ENCODE measurements around the gene UNG. TPM values are rescaled to one million over a fixed set of nuclear protein-coding genes. Genes with fewer than 3 reads are reported as not detected.

UNG gene
- total RNA-seq, 1 experiment from 2014 or later: 99.0 TPM

- no peak for ATAC-seq
- H3K9me3 ChIP-seq (ENCODE audit: control insufficient read depth in 1 of 2, insufficient read depth in 1 of 2, low read depth in 1 of 2, low read length in 2 of 2): no peaks in the 10 kb centered on the region
- CTCF ChIA-PET: no interaction called here
Measured at GRCh38 chr12:109088818-109089217, 8.6 kb upstream of the UNG start.

DNA sequence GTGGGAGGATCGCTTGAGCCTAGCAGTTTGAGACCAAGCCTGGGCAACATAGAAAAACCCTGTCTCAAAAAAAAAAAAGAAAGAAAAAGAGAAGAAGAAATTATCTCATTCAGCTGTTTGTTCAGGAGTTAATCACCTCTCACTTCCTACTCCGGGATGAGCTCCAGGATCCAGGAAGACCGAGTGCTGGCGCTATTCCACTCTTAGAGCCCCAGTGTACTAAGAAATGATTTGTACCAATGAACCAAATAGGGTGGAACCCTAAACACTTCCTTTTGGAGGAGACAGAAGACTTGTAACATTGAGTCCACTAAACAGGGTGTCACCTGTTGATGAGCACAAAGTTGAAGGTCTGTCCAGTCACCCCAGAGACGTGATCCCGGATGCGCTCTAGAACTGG, 7.7 kb upstream of the UNG start:
- RAD21 ChIA-PET (ENCODE audit: low non-redundant PET in 1 of 2, low total read pairs in 2 of 2, uncharacterized antibody in 2 of 2, unreplicated experiment in 2 of 2): no interaction called here
- Histone ChIP-seq H3K4me2 (ENCODE audit: low read length) (no peak overlapping the region), H3K9me2 (ENCODE audit: insufficient read depth) (no peaks in the 10 kb centered on the region), H3K9me3 (ENCODE audit: control insufficient read depth in 1 of 2, insufficient read depth in 1 of 2, low read depth in 1 of 2, low read length in 2 of 2) (no peaks in the 10 kb centered on the region), H2AFZ (ENCODE audit: low read depth, low read length, poor library complexity, severe bottlenecking) (no peak overlapping the region), H3K9ac (ENCODE audit: low read length) (no peak overlapping the region), H3K27ac (ENCODE audit: low read depth, low read length) (no peak overlapping the region), H3K4me3 (replicated peaks in 1 of 2; ENCODE audit: low read depth in 1 of 2, low read length in 2 of 2) (no peak overlapping the region), H3K27me3 (ENCODE audit: insufficient read depth, low read length) (no peaks in the 10 kb centered on the region), H3K79me2 (ENCODE audit: insufficient read depth, low read length) (peaks cover 30% of the 10 kb centered on the region), H3K36me3 (ENCODE audit: control insufficient read depth in 1 of 2, insufficient read depth in 2 of 2, low read length in 2 of 2) (peaks cover 23 to 24% of the 10 kb centered on the region in 2 experiments; a peak in 3 of 4 replicates), H4K20me1 (ENCODE audit: insufficient read depth) (no peaks in the 10 kb centered on the region), H3K4me1 (ENCODE audit: control insufficient read depth in 1 of 2, insufficient read depth in 2 of 2, low read length in 2 of 2) (peaks cover 11 to 23% of the 10 kb centered on the region in 2 experiments; a peak in 3 of 4 replicates)
- POLR2A ChIA-PET: no interaction called here
- ATAC-seq: no peak
- CTCF ChIA-PET: no interaction called here
- intact Hi-C loops (cut with micrococcal nuclease): loop anchor here (10.0 kb wide), 3 partner anchors 135 to 285 kb away; no protein-coding TSS in a partner anchor
- DNase-seq (ENCODE audit: low read depth, low spot score): no peak
- no TSS peak for BruUV-seq (replicated peaks)
- TF ChIP-seq, protein P1, sequence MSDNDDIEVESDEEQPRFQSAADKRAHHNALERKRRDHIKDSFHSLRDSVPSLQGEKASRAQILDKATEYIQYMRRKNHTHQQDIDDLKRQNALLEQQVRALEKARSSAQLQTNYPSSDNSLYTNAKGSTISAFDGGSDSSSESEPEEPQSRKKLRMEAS (IDR thresholded peaks at IDR 0.05): no peak
- TF ChIP-seq ELF1 (IDR thresholded peaks at IDR 0.05; ENCODE audit: borderline replicate concordance, low read depth) (no peak), FOSL1 (IDR thresholded peaks at IDR 0.05; ENCODE audit: low read depth) (no peak), ZNF274 (IDR thresholded peaks at IDR 0.05; ENCODE audit: low read depth, low read length) (no peak), POLR2AphosphoS5 (IDR thresholded peaks at IDR 0.05; ENCODE audit: low read depth, low read length) (no peak), RAD21 (IDR thresholded peaks at IDR 0.05; ENCODE audit: low read depth) (no peak), SIN3A (IDR thresholded peaks at IDR 0.05; ENCODE audit: low read depth) (no peak), CBX3 (IDR thresholded peaks at IDR 0.05; ENCODE audit: low read depth) (no peak), ZBTB33 (IDR thresholded peaks at IDR 0.05; ENCODE audit: extremely low read depth, insufficient replicate concordance, low read length) (no peak), EZH2phosphoT487 (IDR thresholded peaks at IDR 0.05; ENCODE audit: borderline replicate concordance) (no peak), POLR2A (IDR thresholded peaks at IDR 0.05; ENCODE audit: borderline replicate concordance, extremely low read depth, insufficient read depth, insufficient read length) (no peak), CEBPB (IDR thresholded peaks at IDR 0.05; ENCODE audit: low read depth) (no peak), SP1 (IDR thresholded peaks at IDR 0.05; ENCODE audit: low read depth) (no peak), YY1 (IDR thresholded peaks at IDR 0.05; ENCODE audit: extremely low read depth, insufficient replicate concordance, low read depth, low read length) (no peak), ZFX (IDR thresholded peaks at IDR 0.05) (no peak), SRF (IDR thresholded peaks at IDR 0.05; ENCODE audit: low read depth) (no peak)
- TF ChIP-seq, protein P2, sequence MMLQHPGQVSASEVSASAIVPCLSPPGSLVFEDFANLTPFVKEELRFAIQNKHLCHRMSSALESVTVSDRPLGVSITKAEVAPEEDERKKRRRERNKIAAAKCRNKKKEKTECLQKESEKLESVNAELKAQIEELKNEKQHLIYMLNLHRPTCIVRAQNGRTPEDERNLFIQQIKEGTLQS (IDR thresholded peaks at IDR 0.05): no peak

More at GRCh38 chr12:109088818-109089217, 8.6 kb upstream of the UNG start:
- Histone ChIP-seq H3K4me3 (replicated peaks in 1 of 2; ENCODE audit: low read depth in 1 of 2, low read length in 2 of 2) (no peak overlapping the region), H2AFZ (ENCODE audit: low read depth, low read length, poor library complexity, severe bottlenecking) (no peak overlapping the region), H3K9me2 (ENCODE audit: insufficient read depth) (no peaks in the 10 kb centered on the region), H3K27me3 (ENCODE audit: insufficient read depth, low read length) (no peaks in the 10 kb centered on the region), H3K4me1 (ENCODE audit: control insufficient read depth in 1 of 2, insufficient read depth in 2 of 2, low read length in 2 of 2) (peaks cover 11 to 22% of the 10 kb centered on the region in 2 experiments; a peak in 3 of 4 replicates), H4K20me1 (ENCODE audit: insufficient read depth) (no peaks in the 10 kb centered on the region), H3K27ac (ENCODE audit: low read depth, low read length) (no peak overlapping the region), H3K9ac (ENCODE audit: low read length) (no peak overlapping the region), H3K36me3 (ENCODE audit: control insufficient read depth in 1 of 2, insufficient read depth in 2 of 2, low read length in 2 of 2) (peaks cover 23 to 24% of the 10 kb centered on the region in 2 experiments; a peak in 3 of 4 replicates), H3K79me2 (ENCODE audit: insufficient read depth, low read length) (peaks cover 30% of the 10 kb centered on the region), H3K4me2 (ENCODE audit: low read length) (no peak overlapping the region)
- RAD21 ChIA-PET (ENCODE audit: low non-redundant PET in 1 of 2, low total read pairs in 2 of 2, uncharacterized antibody in 2 of 2, unreplicated experiment in 2 of 2): no interaction called here
- no peak for TF ChIP-seq POLR2AphosphoS5 (IDR thresholded peaks at IDR 0.05; ENCODE audit: low read depth, low read length)
- no peak for TF ChIP-seq POLR2A (IDR thresholded peaks at IDR 0.05; ENCODE audit: borderline replicate concordance, extremely low read depth, insufficient read depth, insufficient read length)
- no peak for TF ChIP-seq CBX3 (IDR thresholded peaks at IDR 0.05; ENCODE audit: low read depth)
- no peak for TF ChIP-seq RAD21 (IDR thresholded peaks at IDR 0.05; ENCODE audit: low read depth)
- intact Hi-C loops (cut with micrococcal nuclease): no loop called here
- POLR2A ChIA-PET: no interaction called here
- BruUV-seq (replicated peaks): no TSS peak
- DNase-seq (ENCODE audit: low read depth, low spot score): no peak

Data from HCT116 (cell line).